Epithelial cell of alveolus of lung (primary cell): Measurements from ENCODE around the gene SREK1. TPM values are rescaled to one million over a fixed set of nuclear protein-coding genes. Genes with fewer than 3 reads are reported as not detected.

Experiments
- total RNA-seq: library from RNA; depleted of rRNA; stranded (reverse); fragments of >200 nt; gene quantifications from 2 replicates; pipeline ENCODE4 v1.2.1, GENCODE V29; 2015

The SREK1 gene, protein sequence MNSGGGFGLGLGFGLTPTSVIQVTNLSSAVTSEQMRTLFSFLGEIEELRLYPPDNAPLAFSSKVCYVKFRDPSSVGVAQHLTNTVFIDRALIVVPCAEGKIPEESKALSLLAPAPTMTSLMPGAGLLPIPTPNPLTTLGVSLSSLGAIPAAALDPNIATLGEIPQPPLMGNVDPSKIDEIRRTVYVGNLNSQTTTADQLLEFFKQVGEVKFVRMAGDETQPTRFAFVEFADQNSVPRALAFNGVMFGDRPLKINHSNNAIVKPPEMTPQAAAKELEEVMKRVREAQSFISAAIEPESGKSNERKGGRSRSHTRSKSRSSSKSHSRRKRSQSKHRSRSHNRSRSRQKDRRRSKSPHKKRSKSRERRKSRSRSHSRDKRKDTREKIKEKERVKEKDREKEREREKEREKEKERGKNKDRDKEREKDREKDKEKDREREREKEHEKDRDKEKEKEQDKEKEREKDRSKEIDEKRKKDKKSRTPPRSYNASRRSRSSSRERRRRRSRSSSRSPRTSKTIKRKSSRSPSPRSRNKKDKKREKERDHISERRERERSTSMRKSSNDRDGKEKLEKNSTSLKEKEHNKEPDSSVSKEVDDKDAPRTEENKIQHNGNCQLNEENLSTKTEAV
- 13.7 and 45.6 TPM in 2 replicates for total RNA-seq

DNA sequence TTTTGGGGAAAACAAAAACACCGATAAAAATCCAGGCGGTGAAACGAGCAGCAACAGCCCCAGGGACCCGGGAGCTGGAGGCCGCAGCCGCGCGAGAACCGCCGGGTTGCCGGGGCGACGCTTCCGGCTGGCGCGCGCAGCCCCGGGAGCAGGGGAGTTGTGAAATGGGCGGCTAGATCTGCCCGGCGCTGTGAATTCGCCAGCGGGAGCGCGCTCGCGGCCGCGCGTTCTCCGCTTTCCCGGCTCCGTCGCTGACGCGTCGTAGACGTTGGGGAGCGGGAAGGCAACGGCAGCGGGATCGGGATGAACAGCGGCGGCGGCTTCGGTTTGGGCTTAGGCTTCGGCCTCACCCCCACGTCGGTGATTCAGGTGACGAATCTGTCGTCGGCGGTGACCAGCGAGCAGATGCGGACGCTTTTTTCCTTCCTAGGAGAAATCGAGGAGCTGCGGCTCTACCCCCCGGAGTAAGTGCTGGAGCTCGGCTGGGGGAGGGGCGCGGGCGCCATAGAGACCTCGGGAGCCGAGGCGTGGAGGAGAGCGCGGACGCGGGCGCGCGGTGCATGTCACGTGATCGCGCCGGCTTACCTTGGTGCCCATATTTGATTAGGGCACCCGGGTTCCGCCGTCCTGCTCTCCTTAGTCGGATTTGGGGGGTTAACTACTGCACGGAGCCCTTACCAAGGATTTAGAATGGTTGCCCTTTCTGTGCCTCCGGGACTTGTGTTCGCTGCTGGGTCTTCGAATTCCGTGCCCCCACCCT lies at the start of gene SREK1:
Gene SREK1 (plus strand): TSS at position 227 of the 760 bp plus-strand sequence. CDS start 77 bp downstream, at position 304.

Other genes starting within 250 kb of the SREK1 start
- 34.6 and 45.0 TPM in 2 replicates for gene ERBIN, start 217.7 kb upstream of the SREK1 start, total RNA-seq